GM19025 (cell line): ENCODE data around the gene MTMR3.

ENCODE experiments used
- ATAC-seq: cut with Tn5 transposase; IDR thresholded peaks from one replicate; pipeline ENCODE4 v1.9.1; 2021; ENCODE audit warnings: mild to moderate bottlenecking, low read depth, moderate library complexity; ENCODE audit not compliant: unreplicated experiment

MTMR3 gene

DNA sequence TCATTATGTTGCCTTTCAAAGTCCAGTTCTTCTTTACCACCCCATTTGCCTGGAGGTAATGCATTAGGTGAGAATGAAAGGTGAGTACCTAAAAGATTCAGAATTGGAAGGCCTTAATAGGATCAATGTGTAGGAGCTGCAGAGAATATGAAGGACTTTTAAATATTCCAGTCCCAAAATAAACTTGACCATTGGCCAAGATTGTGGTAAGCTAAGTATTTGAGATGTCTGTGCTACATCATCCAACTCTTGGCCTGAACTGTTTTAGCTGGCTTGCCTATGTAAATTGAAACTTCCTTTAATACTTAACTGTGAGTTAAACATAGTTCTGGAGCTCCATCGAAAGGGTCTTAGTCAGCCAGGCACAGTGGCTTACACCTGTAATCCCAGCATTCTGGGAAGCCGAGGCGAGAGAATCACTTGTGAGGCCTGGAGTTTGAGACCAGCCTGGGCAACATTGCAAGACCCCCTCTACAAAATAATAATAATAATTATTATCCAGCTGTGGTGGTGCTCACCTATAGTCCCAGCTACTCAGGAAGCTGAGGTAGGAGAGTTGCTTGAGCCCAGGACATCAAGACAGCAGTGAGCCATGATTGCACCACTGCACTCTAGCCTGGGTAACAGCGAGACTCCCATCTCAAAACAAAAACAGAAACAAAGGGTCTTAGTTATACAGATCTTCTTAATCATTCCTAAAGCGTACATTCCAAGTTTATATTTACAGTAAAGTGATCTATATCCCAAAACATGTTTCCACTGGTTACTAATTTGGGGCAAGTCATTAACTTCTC lies 29.8 kb downstream of the MTMR3 start:
- ATAC-seq, result no peak

DNA sequence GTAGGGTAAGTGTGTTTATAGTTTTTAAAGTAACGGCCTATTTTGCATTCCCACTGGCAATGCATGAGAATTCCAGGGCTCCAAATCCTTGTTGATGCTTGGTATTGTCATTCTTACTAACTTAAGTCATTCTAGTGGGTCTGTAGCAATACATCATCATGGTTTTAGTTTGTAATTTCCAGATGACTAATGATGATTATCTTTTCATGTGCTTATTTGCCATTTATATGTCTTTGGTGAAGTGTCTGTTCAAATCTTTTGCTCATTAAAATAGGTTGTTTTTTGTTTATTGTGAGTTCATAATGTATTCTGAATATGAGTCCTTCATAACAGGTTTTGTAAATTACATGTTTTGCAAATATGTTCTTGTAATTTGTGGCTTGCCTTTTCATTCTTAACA lies 31.2 kb downstream of the MTMR3 start:
- ATAC-seq, result no peak

- no peak for ATAC-seq
These were observed 32.1 kb downstream of the MTMR3 start for GRCh38 chr22:29914991-29915533.

- ATAC-seq, result no peak
These were observed 33.1 kb downstream of the MTMR3 start for GRCh38 chr22:29916007-29916544.

DNA sequence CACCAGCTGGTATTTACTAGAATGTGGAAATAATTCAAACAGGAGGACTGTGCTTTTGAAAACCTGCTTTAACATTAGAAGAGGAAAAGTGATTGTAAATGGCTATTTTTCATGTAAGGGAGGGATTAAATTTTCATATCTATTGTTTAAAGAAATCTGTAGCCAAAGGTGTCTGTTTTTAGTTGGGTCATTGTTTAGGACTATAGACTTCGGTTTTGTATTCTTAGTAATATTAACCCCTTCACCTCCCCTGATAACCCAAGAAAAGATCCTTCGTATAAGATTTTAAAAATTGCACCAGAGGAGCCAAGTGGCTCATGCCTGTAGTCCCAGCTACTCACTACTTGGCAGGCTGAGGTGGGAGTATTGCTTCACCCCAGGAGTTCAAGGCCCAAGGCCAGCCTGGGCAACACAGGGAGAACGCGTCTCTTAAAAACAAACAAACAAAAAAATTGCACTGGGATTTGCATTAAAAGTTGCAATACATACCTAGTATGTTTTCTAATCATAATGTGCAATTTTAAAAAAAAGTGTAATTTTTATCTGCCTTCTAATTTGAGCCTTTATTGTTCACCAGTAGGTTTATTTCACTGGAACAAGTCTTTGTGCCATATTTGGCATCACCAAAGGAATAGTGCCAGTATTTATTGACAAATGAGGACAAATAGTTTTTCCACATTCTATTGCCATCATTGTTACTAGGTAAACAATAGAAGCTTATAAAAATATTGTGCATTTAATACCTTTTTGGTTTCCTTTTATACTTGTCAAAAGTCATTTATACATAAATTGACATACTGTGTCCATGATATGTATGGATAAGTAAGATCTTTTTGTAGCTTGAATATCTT lies 34.3 kb downstream of the MTMR3 start:
- ATAC-seq, result no peak

DNA sequence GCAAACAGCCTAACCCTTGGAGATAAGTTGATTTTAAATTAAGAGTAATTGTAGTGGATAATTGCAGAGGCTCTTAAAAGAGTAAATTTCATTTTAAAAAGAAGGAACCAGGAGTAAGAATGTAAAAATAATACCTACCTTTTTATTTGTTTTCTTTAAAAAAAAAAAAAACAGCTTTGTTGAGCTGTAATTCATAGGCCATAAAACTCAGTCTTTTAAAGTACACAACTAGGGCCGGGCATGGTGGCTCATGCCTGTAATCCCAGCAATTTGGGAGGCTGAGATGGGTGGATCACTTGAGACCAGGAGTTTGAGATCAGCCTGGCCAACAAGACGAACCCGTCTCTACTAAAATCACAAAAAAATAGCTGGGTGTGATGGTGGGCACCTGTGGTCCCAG lies 42.4 kb downstream of the MTMR3 start:
- no peak for ATAC-seq

DNA sequence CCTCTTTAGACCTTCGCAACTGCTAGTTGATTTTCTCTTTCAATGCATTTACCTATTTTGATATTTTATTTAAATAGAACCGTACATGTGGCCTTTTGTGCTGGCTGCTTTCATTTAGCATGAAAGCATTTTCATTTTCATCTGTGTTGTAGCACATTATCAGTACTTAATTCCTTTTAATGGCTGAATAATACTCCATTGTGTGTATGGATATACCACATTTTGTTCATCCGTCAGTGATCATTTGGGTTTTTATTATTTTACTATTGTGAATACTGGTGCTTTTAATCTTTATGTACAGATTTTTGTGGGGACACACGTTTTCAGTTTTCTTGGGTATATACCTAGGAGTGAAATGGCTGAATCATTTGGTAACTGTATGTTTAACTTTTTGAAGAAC lies 43.1 kb downstream of the MTMR3 start:
- ATAC-seq, result no peak

- ATAC-seq, result no peak
These were observed 49.2 kb downstream of the MTMR3 start for GRCh38 chr22:29932136-29932535.

- no peak for ATAC-seq
These were observed 50.6 kb downstream of the MTMR3 start for GRCh38 chr22:29933619-29934018.

DNA sequence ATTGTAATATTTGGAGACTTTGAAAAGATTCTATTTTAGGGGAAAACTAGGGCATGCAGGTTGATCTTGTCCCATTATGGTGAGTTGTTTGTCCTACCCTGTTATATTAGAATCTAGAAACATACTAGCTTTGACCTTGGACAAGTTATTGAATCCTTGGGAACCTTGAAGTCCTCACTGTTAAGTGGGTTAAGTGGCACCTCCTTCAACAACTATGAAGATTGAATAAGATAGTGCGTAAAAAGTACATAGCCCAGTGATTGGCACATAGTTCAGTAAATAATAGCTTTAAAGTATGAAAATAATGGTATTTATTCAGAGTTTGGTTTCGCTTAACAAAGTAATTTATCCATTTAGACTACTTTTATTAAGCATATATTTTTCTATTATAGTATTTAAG lies 51.6 kb downstream of the MTMR3 start:
- no peak for ATAC-seq

- ATAC-seq, result no peak
These were observed 53.2 kb downstream of the MTMR3 start for GRCh38 chr22:29936186-29936585.

- ATAC-seq, result no peak
These were observed 55.1 kb downstream of the MTMR3 start for GRCh38 chr22:29937940-29938693.

DNA sequence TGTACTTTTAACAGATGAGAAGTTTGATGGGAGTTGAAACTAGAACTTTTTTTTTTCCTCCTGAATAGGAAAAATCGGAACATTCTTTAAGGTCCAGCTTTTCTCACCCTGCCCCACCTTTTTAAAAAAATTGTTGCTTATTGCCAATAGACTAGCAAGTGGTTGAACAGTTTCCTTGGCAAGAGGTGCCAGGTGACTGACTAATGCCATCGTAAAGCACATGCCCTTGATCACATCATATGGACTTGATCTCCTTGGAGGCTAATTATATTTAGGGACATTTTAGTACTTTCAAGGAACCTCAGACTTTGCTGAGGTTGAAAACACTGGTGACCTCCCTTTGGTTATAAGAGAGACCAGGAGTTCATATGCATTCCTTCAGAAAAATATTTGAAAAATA lies 57.6 kb downstream of the MTMR3 start:
- ATAC-seq, result no peak

- ATAC-seq, result no peak
These were observed 61.4 kb downstream of the MTMR3 start for GRCh38 chr22:29944339-29944738.

- no peak for ATAC-seq
These were observed 62.5 kb downstream of the MTMR3 start for GRCh38 chr22:29945435-29945834.

GRCh38 chr22:29946220-29946619 lies 63.2 kb downstream of the MTMR3 start:
- no peak for ATAC-seq

GRCh38 chr22:29947410-29948384 lies 64.7 kb downstream of the MTMR3 start:
- no peak for ATAC-seq

- no peak for ATAC-seq
These were observed 65.4 kb downstream of the MTMR3 start for GRCh38 chr22:29948385-29948769.

GRCh38 chr22:29949872-29950271 lies 66.9 kb downstream of the MTMR3 start:
- ATAC-seq, result no peak
